ENCODE measurements around the gene AIF1. TPM values are rescaled to one million over a fixed set of nuclear protein-coding genes. Genes with fewer than 3 reads are reported as not detected.

Gene AIF1
- total RNA-seq, 1 experiment from 2014 or later: not detected

- peak overlapping the region; percentile 99 for H3K4me2 ChIP-seq (ENCODE audit: low read length)
- H3K36me3 ChIP-seq (ENCODE audit: low read depth, low read length): peaks cover 16% of the 10 kb centered on the region
- TF ChIP-seq CTCF (conservative IDR thresholded peaks at IDR 0.05; ENCODE audit: low read depth, low read length): no peak
- no peak for TF ChIP-seq EZH2 (IDR thresholded peaks at IDR 0.05; ENCODE audit: low read length, unreplicated experiment)
- TF ChIP-seq EZH2phosphoT487 (IDR thresholded peaks at IDR 0.05; ENCODE audit: borderline replicate concordance, low read length): no peak
- peaks cover 46% of the 10 kb centered on the region for H3K4me1 ChIP-seq (ENCODE audit: insufficient read depth, low read length)
- no peak overlapping the region for H2AFZ ChIP-seq (ENCODE audit: low read length)
- peaks cover 4% of the 10 kb centered on the region; the same call in 1 of the 2 replicates for H4K20me1 ChIP-seq (ENCODE audit: low read length)
- H3F3A ChIP-seq (ENCODE audit: low read length, unreplicated experiment): no peaks in the 10 kb centered on the region
- no TSS peak for BruUV-seq (replicated peaks)
- no peaks in the 10 kb centered on the region for H3K9me3 ChIP-seq (ENCODE audit: low read length)
- ChIA-PET POLR2A (ENCODE audit: unreplicated experiment) (interaction anchor here (0.6 kb wide), 1 partner anchor 164 kb away, joined by 5 read pairs; no protein-coding TSS in a partner anchor), CTCF (interaction anchor here (0.6 kb wide), 1 partner anchor 78 kb away, joined by 3 read pairs; no protein-coding TSS in a partner anchor)
- no peaks in the 10 kb centered on the region for H3K27me3 ChIP-seq (ENCODE audit: low read length)
- no peaks in the 10 kb centered on the region for H3K9me2 ChIP-seq (replicated peaks; ENCODE audit: low read length)
- ATAC-seq (no peak), DNase-seq (peak; percentile 40)
- peaks cover 64% of the 10 kb centered on the region for H3K79me2 ChIP-seq (ENCODE audit: low read length)
- H3K4me3 ChIP-seq (ENCODE audit: low read length): peak overlapping the region; percentile 92
- peak overlapping the region; percentile 17; the same call in 1 of the 2 replicates for H3K27ac ChIP-seq (ENCODE audit: low read length)
- intact Hi-C loops (cut with micrococcal nuclease): no loop called here
- no peak overlapping the region for H3K9ac ChIP-seq (ENCODE audit: low read length)
These were observed 48.3 kb downstream of the AIF1 start for GRCh38 chr6:31663126-31663960.

GRCh38 chr6:31663961-31664789 lies 49.1 kb downstream of the AIF1 start:
- peaks cover 64% of the 10 kb centered on the region for H3K79me2 ChIP-seq (ENCODE audit: low read length)
- H3K4me2 ChIP-seq (ENCODE audit: low read length): peak overlapping the region; percentile 99
- no peaks in the 10 kb centered on the region for H3F3A ChIP-seq (ENCODE audit: low read length, unreplicated experiment)
- TSS peak; percentile 24 for BruUV-seq (replicated peaks)
- no peaks in the 10 kb centered on the region for H3K9me3 ChIP-seq (ENCODE audit: low read length)
- H3K27ac ChIP-seq (ENCODE audit: low read length): peak overlapping the region; percentile 93
- TF ChIP-seq EZH2phosphoT487 (IDR thresholded peaks at IDR 0.05; ENCODE audit: borderline replicate concordance, low read length): no peak
- no peak for TF ChIP-seq CTCF (conservative IDR thresholded peaks at IDR 0.05; ENCODE audit: low read depth, low read length)
- no peak for TF ChIP-seq EZH2 (IDR thresholded peaks at IDR 0.05; ENCODE audit: low read length, unreplicated experiment)
- peak overlapping the region; percentile 75 for H2AFZ ChIP-seq (ENCODE audit: low read length)
- H3K36me3 ChIP-seq (ENCODE audit: low read depth, low read length): peaks cover 24% of the 10 kb centered on the region
- H4K20me1 ChIP-seq (ENCODE audit: low read length): peaks cover under 1% of the 10 kb centered on the region; the same call in 1 of the 2 replicates
- peak; percentile 73 for DNase-seq
- peak overlapping the region; percentile 92 for H3K4me3 ChIP-seq (ENCODE audit: low read length)
- intact Hi-C loops (cut with micrococcal nuclease): no loop called here
- H3K4me1 ChIP-seq (ENCODE audit: insufficient read depth, low read length): peaks cover 38% of the 10 kb centered on the region
- peak overlapping the region; percentile 96 for H3K9ac ChIP-seq (ENCODE audit: low read length)
- CTCF ChIA-PET: interaction anchor here (0.6 kb wide), 1 partner anchor 79 kb away, joined by 3 read pairs; no protein-coding TSS in a partner anchor
- POLR2A ChIA-PET (ENCODE audit: unreplicated experiment): interaction anchor here (0.6 to 0.8 kb wide), 4 partner anchors 72 to 429 kb away, joined by 4 to 6 read pairs (median 5); no protein-coding TSS in a partner anchor
- ATAC-seq: peak; percentile 23
- H3K27me3 ChIP-seq (ENCODE audit: low read length): no peaks in the 10 kb centered on the region
- H3K9me2 ChIP-seq (replicated peaks; ENCODE audit: low read length): no peaks in the 10 kb centered on the region

All from PC-3 (cell line).